SK-N-SH (cell line): ENCODE results near the gene GNAT1. TPM values are rescaled to one million over a fixed set of nuclear protein-coding genes. Genes with fewer than 3 reads are reported as not detected.

ENCODE experiments used
- CTCF ChIA-PET: fragments of 300-600, 350-600 bp; formaldehyde crosslinking; extraction: SDS; loops from one replicate; lab custom pipeline; 2021; lab: Yijun Ruan, JAX
- POLR2A ChIA-PET: fragments of 350-600 bp; sonication (Branson Sonifier 250); formaldehyde crosslinking; extraction: SDS; loops from one replicate; lab custom pipeline; 2020; ENCODE audit warnings: antibody characterized with exemption, inconsistent platforms; lab: Yijun Ruan, JAX
- DNase-seq: peaks from one replicate; pipeline ENCODE4 v3.0.0; 2012
- H2AFZ ChIP-seq: fragments of 200-600 bp; sonication (generic); 2 replicates; pipeline ENCODE4 v1.8.1; 2016; ENCODE audit warnings: antibody characterized with exemption, mild to moderate bottlenecking, low read depth
- H3F3A ChIP-seq: fragments of 200-600 bp; sonication (generic); replicated peaks from 2 replicates; pipeline ENCODE3; 2016; ENCODE audit warnings: antibody characterized with exemption, mild to moderate bottlenecking; ENCODE audit not compliant: insufficient read depth
- H3K27ac ChIP-seq, 2 experiments: fragments of 200-500 bp in 1 of 2; fragments of 200-600 bp in 1 of 2; sonication (Bioruptor generic) in 1 of 2; sonication (generic), shearing (Covaris generic) in 1 of 2; 2 replicates each; pipeline versions ENCODE4 v1.5.1 to v1.6.1; 2014 to 2016; ENCODE audit warnings: low read depth in 2 of 2, inconsistent platforms in 1 of 2, low read length in 1 of 2, mild to moderate bottlenecking in 1 of 2, mixed read lengths in 1 of 2
- H3K27me3 ChIP-seq: fragments of 200-600 bp; sonication (generic), shearing (Covaris generic); 2 replicates; pipeline ENCODE4 v1.6.1; 2016; ENCODE audit warnings: mixed run types; ENCODE audit not compliant: insufficient read depth
- H3K36me3 ChIP-seq, 2 experiments: fragments of 200-500 bp in 1 of 2; fragments of 200-600 bp in 1 of 2; sonication (Bioruptor generic) in 1 of 2; sonication (generic) in 1 of 2; replicated peaks in 1 of 2; 2 replicates each; pipeline versions ENCODE3 to v1.5.1; 2014 to 2016; ENCODE audit warnings: low read length in 1 of 2, mild to moderate bottlenecking in 1 of 2; ENCODE audit not compliant: insufficient read depth in 2 of 2, control insufficient read depth in 1 of 2
- H3K4me1 ChIP-seq, 2 experiments: fragments of 200-500 bp in 1 of 2; fragments of 200-600 bp in 1 of 2; sonication (Bioruptor generic) in 1 of 2; sonication (generic), shearing (Covaris generic) in 1 of 2; 2 replicates each; pipeline versions ENCODE4 v1.5.1 to v1.6.1; 2014 to 2016; ENCODE audit warnings: low read depth in 1 of 2, low read length in 1 of 2, mixed run types in 1 of 2; ENCODE audit not compliant: insufficient read depth in 2 of 2, control insufficient read depth in 1 of 2
- H3K4me2 ChIP-seq: fragments of 200-600 bp; sonication (generic), shearing (Covaris generic); 2 replicates; pipeline ENCODE4 v1.6.1; 2017; ENCODE audit warnings: mixed run types
- H3K4me3 ChIP-seq, 2 experiments: fragments of 200-500 bp in 1 of 2; fragments of 200-600 bp in 1 of 2; sonication (Bioruptor generic) in 1 of 2; sonication (generic), shearing (Covaris generic) in 1 of 2; 2 replicates each; pipeline versions ENCODE4 v1.5.1 to v1.8.1; 2014 to 2016; ENCODE audit warnings: low read depth in 2 of 2, inconsistent platforms in 1 of 2, low read length in 1 of 2, mild to moderate bottlenecking in 1 of 2, mixed read lengths in 1 of 2, moderate library complexity in 1 of 2
- H3K79me2 ChIP-seq: fragments of 200-600 bp; sonication (generic); 2 replicates; pipeline ENCODE4 v1.8.1; 2017; ENCODE audit warnings: mild to moderate bottlenecking; ENCODE audit not compliant: insufficient read depth
- H3K9ac ChIP-seq: fragments of 200-600 bp; sonication (generic); 2 replicates; pipeline ENCODE4 v1.6.1; 2017; ENCODE audit warnings: mixed run types
- H3K9me2 ChIP-seq: fragments of 200-600 bp; sonication (generic); 2 replicates; pipeline ENCODE4 v1.6.1; 2017; ENCODE audit warnings: mixed run types
- H3K9me3 ChIP-seq: fragments of 200-600 bp; sonication (generic); 2 replicates; pipeline ENCODE4 v1.6.1; 2017; ENCODE audit warnings: mixed run types, mild to moderate bottlenecking, moderate library complexity
- H4K20me1 ChIP-seq: fragments of 200-600 bp; sonication (generic); 2 replicates; pipeline ENCODE4 v1.6.1; 2017; ENCODE audit warnings: mild to moderate bottlenecking, mixed run types; ENCODE audit not compliant: insufficient read depth
- CHD2 ChIP-seq: fragments of 150-350 bp; IDR thresholded peaks from 2 replicates; pipeline ENCODE4 v1.6.1; 2018; ENCODE audit warnings: low read length; ENCODE audit not compliant: partially characterized antibody
- ELF1 ChIP-seq: IDR thresholded peaks from 2 replicates; pipeline ENCODE4 v1.4.0; 2012
- EP300 ChIP-seq, 2 experiments: IDR thresholded peaks; 2 replicates each; pipeline versions ENCODE4 v1.4.0 to v1.6.1; 2012; ENCODE audit warnings: borderline replicate concordance in 1 of 2, low read depth in 1 of 2, low read length in 1 of 2
- EZH2phosphoT487 ChIP-seq: fragments of 200-600 bp; sonication (generic); IDR thresholded peaks from 2 replicates; pipeline ENCODE4 v1.6.1; 2017; ENCODE audit warnings: low read depth, mixed run types, mild to moderate bottlenecking, antibody characterized with exemption, moderate library complexity, borderline replicate concordance
- FOXJ3 ChIP-seq: sonication (generic); formaldehyde crosslinking; IDR thresholded peaks from 2 replicates; pipeline ENCODE4 v1.5.1; 2020; ENCODE audit warnings: mild to moderate bottlenecking, missing genetic modification reagents
- GABPA ChIP-seq: IDR thresholded peaks from 2 replicates; pipeline ENCODE4 v1.4.0; 2012; ENCODE audit warnings: low read depth, mild to moderate bottlenecking
- GATA2 ChIP-seq: sonication (generic); formaldehyde crosslinking; IDR thresholded peaks from 2 replicates; pipeline ENCODE4 v1.5.0; 2020; ENCODE audit warnings: mild to moderate bottlenecking, missing genetic modification reagents
- MAX ChIP-seq: IDR thresholded peaks from 2 replicates; pipeline ENCODE4 v1.4.0; 2012; ENCODE audit warnings: low read depth
- MXI1 ChIP-seq: IDR thresholded peaks from 2 replicates; pipeline ENCODE4 v1.6.1; 2012; ENCODE audit warnings: mild to moderate bottlenecking, low read depth, low read length, improper control_type of control experiment
- NRF1 ChIP-seq: IDR thresholded peaks from 2 replicates; pipeline ENCODE4 v1.6.1; 2012; ENCODE audit warnings: low read depth, mild to moderate bottlenecking, low read length
- POLR2AphosphoS5 ChIP-seq: IDR thresholded peaks from 2 replicates; pipeline ENCODE4 v1.6.1; 2012; ENCODE audit warnings: low read depth, low read length
- RAD21 ChIP-seq: IDR thresholded peaks from 2 replicates; pipeline ENCODE4 v1.6.1; 2012; ENCODE audit warnings: mild to moderate bottlenecking, low read length
- RCOR1 ChIP-seq: fragments of 150-350 bp; IDR thresholded peaks from 2 replicates; pipeline ENCODE4 v1.6.1; 2017; ENCODE audit warnings: antibody characterized with exemption, low read length
- REST ChIP-seq: IDR thresholded peaks from 2 replicates; pipeline ENCODE4 v1.6.1; 2012; ENCODE audit warnings: mild to moderate bottlenecking, low read depth, low read length, moderate library complexity
- RFX5 ChIP-seq: IDR thresholded peaks from 2 replicates; pipeline ENCODE4 v1.6.1; 2012; ENCODE audit warnings: mild to moderate bottlenecking, improper control_type of control experiment, low read length
- RXRA ChIP-seq: IDR thresholded peaks from 2 replicates; pipeline ENCODE4 v1.4.0; 2012; ENCODE audit warnings: low read depth, mild to moderate bottlenecking, borderline replicate concordance
- SIN3A ChIP-seq: IDR thresholded peaks from 2 replicates; pipeline ENCODE4 v1.6.1; 2012; ENCODE audit warnings: low read depth, mild to moderate bottlenecking, low read length, moderate library complexity, borderline replicate concordance
- SMC3 ChIP-seq: IDR thresholded peaks from 2 replicates; pipeline ENCODE4 v1.6.1; 2012; ENCODE audit warnings: low read depth, low read length, improper control_type of control experiment
- TAF1 ChIP-seq: IDR thresholded peaks from 2 replicates; pipeline ENCODE4 v1.6.1; 2012; ENCODE audit warnings: low read depth, mild to moderate bottlenecking, low read length, moderate library complexity, borderline replicate concordance
- TCF12 ChIP-seq: IDR thresholded peaks from 2 replicates; pipeline ENCODE4 v1.4.0; 2012
- YY1 ChIP-seq: IDR thresholded peaks from 2 replicates; pipeline ENCODE4 v1.4.0; 2012; ENCODE audit warnings: low read depth, mild to moderate bottlenecking
- WGBS: methylation state at CpG from one replicate; pipeline ENCODE4 v1.1.6; 2017; ENCODE audit warnings: low lambda C conversion rate; 5-methylcytosine and 5-hydroxymethylcytosine counted together
- polyA plus RNA-seq, 3 experiments: library from polyadenylated mRNA; depleted of rRNA; stranded (reverse); fragments of >200 nt; gene quantifications; 2 replicates each; pipeline ENCODE4 v1.2.3, GENCODE V29; 2012
- TF ChIP-seq, protein P1 (sequence below): fragments of 150-350 bp; IDR thresholded peaks from 2 replicates; pipeline ENCODE4 v1.6.1; 2017; ENCODE audit warnings: antibody characterized with exemption, low read length, low read depth, borderline replicate concordance
- TF ChIP-seq, protein P2 (sequence below): fragments of 150-350 bp; IDR thresholded peaks from 2 replicates; pipeline ENCODE4 v1.6.1; 2016; ENCODE audit warnings: mild to moderate bottlenecking, low read depth, low read length
- TF ChIP-seq, protein P3 (sequence below): fragments of 200-600 bp; sonication (generic); IDR thresholded peaks from 2 replicates; pipeline ENCODE4 v1.6.1; 2017; ENCODE audit warnings: antibody characterized with exemption, mild to moderate bottlenecking, moderate library complexity
- TF ChIP-seq, protein P4 (sequence below): IDR thresholded peaks from 2 replicates; pipeline ENCODE4 v1.4.0; 2012; ENCODE audit warnings: low read depth, borderline replicate concordance

The GNAT1 gene
- polyA plus RNA-seq, 1 of the 3 experiments (the other 2 are of a cell fraction): not detected

DNA sequence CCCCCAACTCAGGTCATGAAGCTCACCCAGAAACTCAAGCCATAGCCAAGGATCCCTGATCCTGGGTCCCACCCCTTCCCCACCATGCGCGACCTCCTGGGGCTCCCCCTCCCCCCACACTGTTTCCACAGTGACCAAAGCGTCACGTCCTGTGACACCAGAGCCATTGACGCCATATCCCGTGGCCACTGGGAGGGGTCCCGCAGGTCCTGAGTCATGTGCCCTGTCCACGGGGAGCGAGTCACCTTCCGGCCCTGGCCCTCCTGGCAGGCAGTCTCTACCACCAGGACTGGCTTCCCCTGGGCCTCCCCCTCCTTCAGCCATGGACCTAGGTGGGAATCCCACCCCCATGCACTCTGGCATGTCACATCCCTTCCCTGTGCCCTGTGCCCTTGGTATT, 20.7 kb upstream of the GNAT1 start:
- H2AFZ ChIP-seq: no peak overlapping the region
- H3K27me3 ChIP-seq: no peaks in the 10 kb centered on the region
- no peaks in the 10 kb centered on the region for H4K20me1 ChIP-seq
- DNase-seq: no peak
- peak overlapping the region in 1 of 2 experiments; percentile 54; a peak in 2 of 4 replicates for H3K27ac ChIP-seq
- no peak overlapping the region for H3K4me3 ChIP-seq
- peaks cover 0 to 5% of the 10 kb centered on the region in 2 experiments for H3K36me3 ChIP-seq
- no peaks in the 10 kb centered on the region for H3K9me2 ChIP-seq
- H3K9ac ChIP-seq: peak overlapping the region; percentile 54; the same call in 1 of the 2 replicates
- peaks cover 29% of the 10 kb centered on the region for H3K79me2 ChIP-seq
- 67% methylated on average over 6 of the region's 10 CpGs for WGBS
- CTCF ChIA-PET: interaction anchor here (0.6 to 7.2 kb wide), 4 partner anchors 18 to 167 kb away, joined by 3 to 60 read pairs (median 25); partner anchors contain the start of gene GNAT1
- peaks cover 12 to 19% of the 10 kb centered on the region in 2 experiments; a peak in 3 of 4 replicates for H3K4me1 ChIP-seq
- POLR2A ChIA-PET: no interaction called here
- H3K4me2 ChIP-seq: peak overlapping the region; percentile 23; the same call in 1 of the 2 replicates
- no peaks in the 10 kb centered on the region for H3F3A ChIP-seq
- no peaks in the 10 kb centered on the region for H3K9me3 ChIP-seq
- TF ChIP-seq MXI1 (no peak), EZH2phosphoT487 (no peak), ELF1 (no peak), MAX (peak; percentile 67), SIN3A (no peak), CHD2 (no peak), REST (no peak), EP300 (IDR thresholded peaks at IDR 0.05; ENCODE audit: borderline replicate concordance in 1 of 2, low read depth in 1 of 2, low read length in 1 of 2) (no peak), TCF12 (peak; percentile 43; the same call in 1 of the 2 replicates), POLR2AphosphoS5 (no peak), TAF1 (no peak), YY1 (no peak), RAD21 (no peak), RXRA (no peak), GABPA (peak; percentile 55), GATA2 (CRISPR knock-in tag) (no peak), NRF1 (no peak), RCOR1 (no peak), FOXJ3 (CRISPR knock-in tag) (no peak), RFX5 (no peak), SMC3 (no peak)
- TF ChIP-seq, protein P1, sequence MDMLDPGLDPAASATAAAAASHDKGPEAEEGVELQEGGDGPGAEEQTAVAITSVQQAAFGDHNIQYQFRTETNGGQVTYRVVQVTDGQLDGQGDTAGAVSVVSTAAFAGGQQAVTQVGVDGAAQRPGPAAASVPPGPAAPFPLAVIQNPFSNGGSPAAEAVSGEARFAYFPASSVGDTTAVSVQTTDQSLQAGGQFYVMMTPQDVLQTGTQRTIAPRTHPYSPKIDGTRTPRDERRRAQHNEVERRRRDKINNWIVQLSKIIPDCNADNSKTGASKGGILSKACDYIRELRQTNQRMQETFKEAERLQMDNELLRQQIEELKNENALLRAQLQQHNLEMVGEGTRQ: no peak
- TF ChIP-seq, protein P2, sequence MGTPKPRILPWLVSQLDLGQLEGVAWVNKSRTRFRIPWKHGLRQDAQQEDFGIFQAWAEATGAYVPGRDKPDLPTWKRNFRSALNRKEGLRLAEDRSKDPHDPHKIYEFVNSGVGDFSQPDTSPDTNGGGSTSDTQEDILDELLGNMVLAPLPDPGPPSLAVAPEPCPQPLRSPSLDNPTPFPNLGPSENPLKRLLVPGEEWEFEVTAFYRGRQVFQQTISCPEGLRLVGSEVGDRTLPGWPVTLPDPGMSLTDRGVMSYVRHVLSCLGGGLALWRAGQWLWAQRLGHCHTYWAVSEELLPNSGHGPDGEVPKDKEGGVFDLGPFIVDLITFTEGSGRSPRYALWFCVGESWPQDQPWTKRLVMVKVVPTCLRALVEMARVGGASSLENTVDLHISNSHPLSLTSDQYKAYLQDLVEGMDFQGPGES: no peak
- TF ChIP-seq, protein P3, sequence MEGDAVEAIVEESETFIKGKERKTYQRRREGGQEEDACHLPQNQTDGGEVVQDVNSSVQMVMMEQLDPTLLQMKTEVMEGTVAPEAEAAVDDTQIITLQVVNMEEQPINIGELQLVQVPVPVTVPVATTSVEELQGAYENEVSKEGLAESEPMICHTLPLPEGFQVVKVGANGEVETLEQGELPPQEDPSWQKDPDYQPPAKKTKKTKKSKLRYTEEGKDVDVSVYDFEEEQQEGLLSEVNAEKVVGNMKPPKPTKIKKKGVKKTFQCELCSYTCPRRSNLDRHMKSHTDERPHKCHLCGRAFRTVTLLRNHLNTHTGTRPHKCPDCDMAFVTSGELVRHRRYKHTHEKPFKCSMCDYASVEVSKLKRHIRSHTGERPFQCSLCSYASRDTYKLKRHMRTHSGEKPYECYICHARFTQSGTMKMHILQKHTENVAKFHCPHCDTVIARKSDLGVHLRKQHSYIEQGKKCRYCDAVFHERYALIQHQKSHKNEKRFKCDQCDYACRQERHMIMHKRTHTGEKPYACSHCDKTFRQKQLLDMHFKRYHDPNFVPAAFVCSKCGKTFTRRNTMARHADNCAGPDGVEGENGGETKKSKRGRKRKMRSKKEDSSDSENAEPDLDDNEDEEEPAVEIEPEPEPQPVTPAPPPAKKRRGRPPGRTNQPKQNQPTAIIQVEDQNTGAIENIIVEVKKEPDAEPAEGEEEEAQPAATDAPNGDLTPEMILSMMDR: no peak
- TF ChIP-seq, protein P4, sequence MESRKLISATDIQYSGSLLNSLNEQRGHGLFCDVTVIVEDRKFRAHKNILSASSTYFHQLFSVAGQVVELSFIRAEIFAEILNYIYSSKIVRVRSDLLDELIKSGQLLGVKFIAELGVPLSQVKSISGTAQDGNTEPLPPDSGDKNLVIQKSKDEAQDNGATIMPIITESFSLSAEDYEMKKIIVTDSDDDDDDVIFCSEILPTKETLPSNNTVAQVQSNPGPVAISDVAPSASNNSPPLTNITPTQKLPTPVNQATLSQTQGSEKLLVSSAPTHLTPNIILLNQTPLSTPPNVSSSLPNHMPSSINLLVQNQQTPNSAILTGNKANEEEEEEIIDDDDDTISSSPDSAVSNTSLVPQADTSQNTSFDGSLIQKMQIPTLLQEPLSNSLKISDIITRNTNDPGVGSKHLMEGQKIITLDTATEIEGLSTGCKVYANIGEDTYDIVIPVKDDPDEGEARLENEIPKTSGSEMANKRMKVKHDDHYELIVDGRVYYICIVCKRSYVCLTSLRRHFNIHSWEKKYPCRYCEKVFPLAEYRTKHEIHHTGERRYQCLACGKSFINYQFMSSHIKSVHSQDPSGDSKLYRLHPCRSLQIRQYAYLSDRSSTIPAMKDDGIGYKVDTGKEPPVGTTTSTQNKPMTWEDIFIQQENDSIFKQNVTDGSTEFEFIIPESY: no peak
